Neural crest cell (in vitro differentiated cells): ENCODE results near the gene PDXP. TPM values are rescaled to one million over a fixed set of nuclear protein-coding genes. Genes with fewer than 3 reads are reported as not detected.

Experiments
- DNase-seq: peaks from one replicate; pipeline ENCODE4 v3.0.0; 2021; ENCODE audit warnings: low read depth, mixed read lengths, low spot score
- H3K27ac Mint-ChIP-seq: one replicate; pipeline ENCODE4 v1.8.0; 2021; ENCODE audit warnings: mild to moderate bottlenecking, mixed read lengths; ENCODE audit not compliant: unreplicated experiment
- H3K27me3 Mint-ChIP-seq: 2 replicates; pipeline ENCODE4 v1.8.0; 2021; ENCODE audit warnings: low read depth, mild to moderate bottlenecking, mixed read lengths
- H3K36me3 Mint-ChIP-seq: 2 replicates; pipeline ENCODE4 v1.8.0; 2021; ENCODE audit warnings: low read depth, mild to moderate bottlenecking, mixed read lengths
- H3K4me1 Mint-ChIP-seq: 2 replicates; pipeline ENCODE4 v1.8.0; 2021; ENCODE audit warnings: mixed read lengths
- H3K4me3 Mint-ChIP-seq: one replicate; pipeline ENCODE4 v1.8.0; 2021; ENCODE audit warnings: mild to moderate bottlenecking, mixed read lengths
- H3K9me3 Mint-ChIP-seq: 2 replicates; pipeline ENCODE4 v1.8.0; 2021; ENCODE audit warnings: mixed read lengths
- total RNA-seq: library from RNA; stranded (reverse); gene quantifications from 2 replicates; pipeline ENCODE4 v1.2.1, GENCODE V29; 2021
- TF ChIP-seq, protein P1 (sequence below): fragments of 200-600 bp; sonication (generic); conservative IDR thresholded peaks from 2 replicates; pipeline ENCODE4 v1.5.0; 2021; ENCODE audit warnings: antibody characterized with exemption, mild to moderate bottlenecking

PDXP gene
- total RNA-seq, 1 donor from 2014 or later = 51.5 TPM

DNA sequence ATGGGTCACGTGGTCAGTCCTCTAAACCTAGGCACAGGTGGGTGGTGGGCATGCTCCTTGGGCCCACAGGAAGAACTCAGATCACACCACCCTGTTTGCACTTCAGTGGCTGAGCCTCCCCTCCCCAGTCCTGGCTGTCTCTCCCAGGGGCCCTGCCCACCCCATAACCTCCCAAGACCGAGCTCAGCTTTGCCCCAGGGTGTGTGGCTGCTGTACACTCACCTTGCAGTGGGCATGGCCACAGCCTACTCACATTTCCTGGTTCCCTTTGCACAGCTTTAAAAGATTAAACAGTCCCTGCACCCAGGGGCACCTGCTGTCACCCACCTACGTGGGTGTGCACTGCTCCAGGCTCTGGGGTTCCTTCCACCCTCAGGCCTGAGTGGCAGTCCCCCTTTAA is 52.2 kb downstream of the PDXP start:
- Mint-ChIP-seq H3K4me3 (no peak overlapping the region), H3K9me3 (no peaks in the 10 kb centered on the region), H3K36me3 (peaks cover 2% of the 10 kb centered on the region), H3K27me3 (no peaks in the 10 kb centered on the region), H3K27ac (no peak overlapping the region), H3K4me1 (no peaks in the 10 kb centered on the region)
- DNase-seq = no peak
- TF ChIP-seq, protein P1, sequence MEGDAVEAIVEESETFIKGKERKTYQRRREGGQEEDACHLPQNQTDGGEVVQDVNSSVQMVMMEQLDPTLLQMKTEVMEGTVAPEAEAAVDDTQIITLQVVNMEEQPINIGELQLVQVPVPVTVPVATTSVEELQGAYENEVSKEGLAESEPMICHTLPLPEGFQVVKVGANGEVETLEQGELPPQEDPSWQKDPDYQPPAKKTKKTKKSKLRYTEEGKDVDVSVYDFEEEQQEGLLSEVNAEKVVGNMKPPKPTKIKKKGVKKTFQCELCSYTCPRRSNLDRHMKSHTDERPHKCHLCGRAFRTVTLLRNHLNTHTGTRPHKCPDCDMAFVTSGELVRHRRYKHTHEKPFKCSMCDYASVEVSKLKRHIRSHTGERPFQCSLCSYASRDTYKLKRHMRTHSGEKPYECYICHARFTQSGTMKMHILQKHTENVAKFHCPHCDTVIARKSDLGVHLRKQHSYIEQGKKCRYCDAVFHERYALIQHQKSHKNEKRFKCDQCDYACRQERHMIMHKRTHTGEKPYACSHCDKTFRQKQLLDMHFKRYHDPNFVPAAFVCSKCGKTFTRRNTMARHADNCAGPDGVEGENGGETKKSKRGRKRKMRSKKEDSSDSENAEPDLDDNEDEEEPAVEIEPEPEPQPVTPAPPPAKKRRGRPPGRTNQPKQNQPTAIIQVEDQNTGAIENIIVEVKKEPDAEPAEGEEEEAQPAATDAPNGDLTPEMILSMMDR = no peak

DNA sequence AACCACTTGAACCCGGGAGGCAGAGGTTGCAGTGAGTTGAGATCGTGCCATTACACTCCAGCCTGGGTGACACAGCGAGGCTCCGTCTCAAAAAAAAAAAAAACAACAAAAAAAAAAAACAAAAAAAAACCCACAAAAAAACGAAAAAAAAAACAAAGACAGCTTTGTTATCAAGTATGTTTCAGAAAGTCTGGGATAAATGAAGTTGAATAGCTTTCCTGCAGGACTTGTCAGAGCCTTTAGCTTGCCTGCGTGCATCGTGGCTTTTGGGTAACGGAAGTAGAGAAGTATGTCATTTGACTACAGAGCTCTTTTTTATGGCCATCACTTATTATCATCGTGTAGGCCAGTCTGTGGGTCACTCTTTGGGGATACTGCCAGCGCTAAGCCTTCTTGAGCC is 53.0 kb downstream of the PDXP start:
- TF ChIP-seq, protein P1 = no peak
- Mint-ChIP-seq H3K4me3 (no peak overlapping the region), H3K9me3 (no peaks in the 10 kb centered on the region), H3K4me1 (no peaks in the 10 kb centered on the region), H3K36me3 (peaks cover under 1% of the 10 kb centered on the region), H3K27me3 (no peaks in the 10 kb centered on the region), H3K27ac (no peak overlapping the region)
- no peak for DNase-seq

DNA sequence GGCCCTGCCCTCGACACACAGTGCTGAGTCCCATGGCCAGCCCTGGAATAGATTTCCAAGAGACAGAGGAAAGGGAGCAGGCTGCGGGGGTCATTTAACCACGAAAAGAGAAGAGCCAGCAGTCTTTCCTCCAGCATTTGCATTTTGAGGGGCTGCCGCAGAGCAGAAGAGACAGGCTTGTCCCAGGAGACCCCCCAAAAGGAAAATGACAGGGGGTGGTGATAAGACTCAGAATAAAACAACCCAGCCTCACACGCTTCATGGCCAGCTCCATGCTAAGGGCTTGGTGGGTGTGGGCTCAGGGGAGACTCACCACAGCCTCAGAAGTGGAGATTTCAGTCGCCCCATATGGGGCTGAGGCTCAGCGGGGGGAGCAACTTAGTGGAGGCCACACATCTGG is 55.2 kb downstream of the PDXP start:
- Mint-ChIP-seq H3K9me3 (no peaks in the 10 kb centered on the region), H3K36me3 (peaks cover 9% of the 10 kb centered on the region), H3K4me3 (no peak overlapping the region), H3K4me1 (no peaks in the 10 kb centered on the region), H3K27ac (no peak overlapping the region), H3K27me3 (no peaks in the 10 kb centered on the region)
- no peak for DNase-seq
- TF ChIP-seq, protein P1 = no peak

DNA sequence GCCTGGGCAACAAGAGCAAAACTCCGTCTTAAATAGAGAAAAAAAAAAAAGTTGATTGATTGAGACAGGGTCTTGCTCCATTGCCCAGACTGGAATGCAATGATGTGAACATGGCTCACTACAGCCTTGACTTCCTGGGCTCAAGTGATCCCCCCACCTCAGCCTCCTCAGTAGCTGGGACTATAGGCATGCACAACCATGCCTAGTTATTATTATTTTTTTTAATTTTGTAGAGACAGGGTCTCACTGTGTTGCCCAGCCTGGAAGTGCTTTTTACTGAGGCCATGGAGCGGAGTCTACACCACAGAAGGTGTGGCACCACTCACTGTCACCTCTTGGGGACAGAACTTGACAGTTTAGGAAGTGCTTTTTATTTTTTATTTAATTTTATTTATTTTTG is 56.1 kb downstream of the PDXP start:
- TF ChIP-seq, protein P1 = no peak
- H3K36me3 Mint-ChIP-seq = peaks cover 9% of the 10 kb centered on the region

DNA sequence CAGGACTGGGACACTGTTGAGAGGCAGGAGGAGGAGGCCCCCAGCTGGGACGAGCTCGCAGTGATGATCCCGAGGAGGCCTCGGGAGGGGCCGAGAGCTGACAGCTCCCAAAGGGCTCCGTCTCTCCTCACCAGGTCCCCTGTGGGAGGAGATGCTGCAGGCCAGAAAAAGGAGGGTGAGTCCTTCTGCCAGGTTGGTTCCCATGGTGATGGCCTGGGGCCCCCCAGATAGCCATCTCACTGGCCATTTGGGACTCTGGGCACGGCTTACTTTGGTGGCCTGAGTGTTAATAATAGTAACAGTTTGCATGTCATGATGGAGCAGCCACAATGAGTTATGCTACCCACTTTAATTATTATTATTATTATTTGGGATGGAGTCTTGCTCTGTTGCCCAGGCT is 57.2 kb downstream of the PDXP start:
- no peaks in the 10 kb centered on the region for H3K27me3 Mint-ChIP-seq
- no peak overlapping the region for H3K27ac Mint-ChIP-seq
- peaks cover 9% of the 10 kb centered on the region for H3K36me3 Mint-ChIP-seq
- TF ChIP-seq, protein P1 = no peak
- H3K4me3 Mint-ChIP-seq = no peak overlapping the region
- no peak for DNase-seq
- no peaks in the 10 kb centered on the region for H3K4me1 Mint-ChIP-seq
- no peaks in the 10 kb centered on the region for H3K9me3 Mint-ChIP-seq

More for the DNA sequence above, 56.1 kb downstream of the PDXP start:
- Mint-ChIP-seq H3K27ac (no peak overlapping the region), H3K9me3 (no peaks in the 10 kb centered on the region), H3K27me3 (no peaks in the 10 kb centered on the region), H3K4me3 (no peak overlapping the region), H3K4me1 (no peaks in the 10 kb centered on the region)
- no peak for DNase-seq

Other genes with a start within 250 kb of the PDXP start
- 0.09 and 0.27 TPM in 2 replicates for gene ELFN2, start 231.2 kb upstream of the PDXP start, total RNA-seq
- 3.2 and 4.7 TPM in 2 replicates for gene MFNG, start 172.3 kb upstream of the PDXP start, total RNA-seq
- gene CARD10, start 139.3 kb upstream of the PDXP start, total RNA-seq = 7.0 and 7.3 TPM in 2 replicates
- gene CDC42EP1, start 98.2 kb upstream of the PDXP start, total RNA-seq = 22.6 and 26.1 TPM in 2 replicates
- gene LGALS2, start 78.6 kb upstream of the PDXP start, total RNA-seq = not detected in 2 replicates
- gene GGA1, start 49.9 kb upstream of the PDXP start, total RNA-seq = 85.1 and 88.6 TPM in 2 replicates
- gene SH3BP1, start 19.1 kb upstream of the PDXP start, total RNA-seq = 36.4 and 36.6 TPM in 2 replicates
- gene LGALS1, start 16.9 kb downstream of the PDXP start, total RNA-seq = 16.1 and 21.0 TPM in 2 replicates
- gene NOL12, start 27.6 kb downstream of the PDXP start, total RNA-seq = 43.3 and 44.5 TPM in 2 replicates
- 45.8 and 53.2 TPM in 2 replicates for gene TRIOBP, start 38.3 kb downstream of the PDXP start, total RNA-seq
- gene GCAT, start 149.2 kb downstream of the PDXP start, total RNA-seq = 53.1 and 55.8 TPM in 2 replicates
- gene GALR3, start 164.7 kb downstream of the PDXP start, total RNA-seq = 0.49 TPM in 1 of 2 replicates, not detected in the other
- gene ANKRD54, start 185.6 kb downstream of the PDXP start, total RNA-seq = 31.3 and 31.7 TPM in 2 replicates
- gene EIF3L, start 190.7 kb downstream of the PDXP start, total RNA-seq = 725 and 748 TPM in 2 replicates
- gene MICALL1, start 247.6 kb downstream of the PDXP start, total RNA-seq = 49.1 and 54.4 TPM in 2 replicates